ENCODE measurements around the gene ZCCHC24. TPM values are rescaled to one million over a fixed set of nuclear protein-coding genes. Genes with fewer than 3 reads are reported as not detected.

Gene ZCCHC24
- 3.3 TPM for total RNA-seq

DNA sequence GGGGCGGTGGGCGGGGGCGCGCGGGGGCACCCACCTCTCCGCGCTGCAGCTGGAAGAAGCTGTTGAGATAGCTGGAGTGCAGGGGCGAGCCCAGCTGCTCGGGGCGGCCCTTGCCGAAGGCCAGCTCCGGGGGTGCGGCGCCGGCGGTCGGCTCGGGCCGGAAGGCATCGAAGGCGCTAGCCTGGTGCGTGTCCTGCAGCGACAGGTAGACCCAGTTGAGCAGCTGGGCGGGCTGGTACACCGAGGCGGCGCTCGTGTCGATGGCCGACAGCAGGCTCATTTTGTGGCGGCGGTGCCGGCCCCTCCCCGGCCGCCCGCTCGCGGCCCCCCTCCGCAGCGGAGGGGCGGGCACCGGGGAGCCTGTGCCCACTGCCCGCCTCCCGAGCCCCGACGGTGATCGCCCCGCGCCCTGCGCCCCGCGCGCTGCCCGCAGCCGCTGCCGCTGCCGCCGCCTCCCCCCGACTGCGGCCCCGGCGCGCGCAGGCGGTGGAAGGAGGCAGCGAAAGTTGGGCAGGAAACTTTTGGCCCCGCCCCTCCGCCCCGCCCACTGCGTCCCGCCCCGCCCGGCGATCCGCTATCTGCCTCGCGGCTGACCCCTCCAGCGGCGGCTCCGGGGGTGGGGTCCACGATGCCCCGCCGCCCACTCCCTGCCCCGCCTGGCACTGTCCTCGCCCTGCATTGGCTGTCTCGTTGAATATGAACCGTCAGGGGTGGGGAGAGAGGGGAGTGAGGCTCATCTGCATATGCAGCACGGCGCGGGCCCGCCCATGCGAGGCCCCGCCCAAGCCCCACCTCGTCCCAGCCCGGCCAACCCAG is at the start of gene ZCCHC24:
Gene ZCCHC24, minus strand, starts transcription at position 464 of the 816 bp plus-strand sequence. Its CDS starts 184 bp downstream, at position 280.
- peak; percentile 97 for ATAC-seq

DNA sequence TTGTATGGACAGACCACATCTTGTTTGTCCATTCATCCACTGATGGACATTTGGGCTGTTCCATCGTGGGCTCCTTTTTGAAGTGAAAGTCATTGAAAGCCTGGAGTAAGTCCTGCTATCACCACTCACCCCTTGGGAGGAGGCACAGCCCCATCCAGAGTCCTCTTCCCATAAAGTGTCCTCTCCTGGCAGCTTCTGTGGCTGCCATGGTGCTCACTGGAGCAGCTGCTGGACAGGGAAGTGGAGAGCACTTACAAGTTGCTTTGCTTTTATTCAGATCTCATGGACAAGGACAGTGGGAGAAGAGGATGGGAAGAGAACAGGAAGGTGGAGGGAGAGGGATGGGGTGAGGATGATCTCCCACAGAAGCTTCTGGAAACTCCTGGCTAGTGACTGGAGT is 48.4 kb upstream of the ZCCHC24 start:
- no peak for ATAC-seq

DNA sequence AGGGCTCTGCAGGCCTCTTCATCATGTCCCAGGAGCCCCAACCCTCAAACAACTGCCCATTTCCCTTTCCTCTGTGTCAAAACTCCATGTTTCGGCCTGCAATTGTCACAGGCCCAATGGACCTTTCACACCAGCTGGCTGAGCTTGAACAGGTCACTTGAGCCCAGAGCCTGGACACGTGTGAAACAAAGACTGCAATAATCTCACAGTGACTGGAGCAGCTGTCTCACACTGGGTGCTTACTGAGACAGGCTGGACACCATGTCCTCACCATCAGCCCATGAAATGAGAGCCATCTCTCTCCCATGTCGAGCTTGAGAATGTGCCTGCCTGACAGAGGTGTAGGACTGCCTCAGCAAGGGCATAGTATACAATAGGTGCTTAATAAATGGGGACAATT is 47.4 kb upstream of the ZCCHC24 start:
- no peak for ATAC-seq

DNA sequence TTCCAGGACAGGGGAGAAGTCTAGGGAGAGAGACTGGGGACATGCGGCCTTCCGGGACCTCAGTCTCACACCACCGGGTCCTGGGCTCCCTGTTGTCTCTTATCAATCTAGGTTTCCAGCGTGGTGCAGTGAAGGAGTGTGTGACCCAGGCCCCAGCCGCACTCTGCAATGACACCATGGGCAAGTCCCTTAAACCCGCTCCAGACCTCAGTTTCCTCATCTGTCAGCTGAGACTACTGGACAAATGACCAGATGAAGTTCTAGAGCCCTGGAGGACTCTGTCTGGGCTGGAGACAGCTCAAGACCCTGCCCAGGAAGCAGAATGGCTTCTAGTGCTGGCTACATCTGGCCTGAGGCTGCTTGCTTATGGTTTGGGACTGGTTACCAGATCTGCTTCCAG is 46.8 kb upstream of the ZCCHC24 start:
- no peak for ATAC-seq

DNA sequence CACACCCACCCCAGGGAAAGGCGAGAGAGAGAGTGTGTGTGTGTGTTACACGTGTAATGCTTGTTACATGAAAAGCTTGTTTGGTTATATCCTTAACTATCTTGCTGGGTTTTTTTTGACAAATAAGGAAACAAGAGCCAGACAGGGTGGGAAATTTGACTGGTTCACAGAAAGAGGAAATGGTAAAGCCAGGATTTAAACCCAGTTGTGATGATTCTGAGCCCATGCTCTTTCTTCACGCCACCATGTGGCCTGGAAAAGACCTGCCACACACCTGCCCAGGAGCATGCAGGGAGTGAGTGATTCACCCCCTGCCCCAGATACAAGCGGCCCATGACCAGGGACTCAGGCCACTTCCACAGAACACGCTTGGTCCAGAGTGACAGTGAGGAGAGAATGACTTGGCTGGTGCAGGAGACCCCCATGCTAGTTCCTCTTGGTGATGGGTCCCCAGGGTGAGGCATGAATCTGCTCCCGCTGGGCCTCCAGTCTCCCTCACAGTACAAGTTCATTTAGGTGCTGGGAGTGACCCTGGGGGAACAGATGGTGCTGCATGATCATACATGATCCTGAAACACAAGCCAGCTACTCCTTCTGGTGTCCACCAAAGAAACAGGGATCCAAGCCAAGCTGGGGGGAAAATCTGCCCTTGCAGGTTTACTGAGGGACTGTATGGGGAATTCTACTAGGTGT is 45.9 kb upstream of the ZCCHC24 start:
- peak; percentile 49 for ATAC-seq

DNA sequence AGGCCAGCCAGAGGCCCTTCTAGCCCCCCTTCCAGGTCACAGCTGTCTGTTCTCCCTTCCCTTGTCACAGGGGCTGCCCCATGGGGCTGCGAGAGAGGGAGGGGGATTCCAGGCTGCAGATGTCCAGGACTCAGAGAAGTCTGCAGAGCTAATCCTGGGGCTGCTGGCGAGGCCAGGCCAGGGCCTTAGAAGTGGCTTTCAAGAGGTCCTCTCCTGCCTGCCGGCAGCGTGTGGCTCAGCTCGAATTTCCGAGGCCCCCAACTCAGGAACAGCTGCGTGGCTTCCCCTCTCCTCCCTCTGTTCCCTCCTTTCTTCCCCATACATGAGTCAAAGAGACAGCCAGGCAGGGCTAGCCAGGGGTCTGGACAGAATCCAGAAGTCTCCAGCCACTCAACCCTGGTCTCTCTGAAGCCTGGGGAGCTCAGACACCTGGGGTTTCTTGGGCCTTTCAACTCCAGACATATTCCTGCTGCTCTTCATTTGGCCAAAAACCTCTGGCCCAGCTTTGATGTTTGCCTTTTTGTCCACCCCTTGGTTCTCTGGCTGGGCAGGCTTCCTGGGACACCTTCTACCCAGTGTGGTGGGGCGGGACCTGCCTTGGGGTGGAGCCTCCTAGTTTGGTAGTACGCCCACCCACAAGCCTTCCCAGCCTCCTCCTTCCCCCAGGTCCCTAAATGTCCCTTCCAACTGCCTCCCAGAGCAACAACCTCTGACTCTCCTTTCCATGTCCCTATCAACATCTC is 45.1 kb upstream of the ZCCHC24 start:
- no peak for ATAC-seq

DNA sequence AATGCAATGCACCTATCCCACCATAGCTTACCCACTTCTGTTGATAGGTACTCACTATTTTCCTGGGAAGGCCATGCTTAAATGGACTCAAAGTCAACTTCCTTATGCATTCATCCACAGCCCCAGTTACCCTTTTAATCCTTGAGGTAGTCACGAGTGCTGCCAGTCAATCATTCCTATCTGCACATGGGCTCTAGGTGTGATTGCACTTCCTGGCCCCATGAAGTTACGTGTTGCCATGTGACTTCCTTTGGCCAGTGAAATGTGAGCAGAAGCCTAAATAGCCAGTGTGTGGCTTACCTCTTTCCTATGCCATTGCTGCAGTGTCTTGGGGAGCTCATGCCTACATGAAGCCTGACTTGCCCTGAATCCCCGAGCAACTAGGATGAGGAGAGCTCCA is 43.4 kb upstream of the ZCCHC24 start:
- ATAC-seq, result no peak

DNA sequence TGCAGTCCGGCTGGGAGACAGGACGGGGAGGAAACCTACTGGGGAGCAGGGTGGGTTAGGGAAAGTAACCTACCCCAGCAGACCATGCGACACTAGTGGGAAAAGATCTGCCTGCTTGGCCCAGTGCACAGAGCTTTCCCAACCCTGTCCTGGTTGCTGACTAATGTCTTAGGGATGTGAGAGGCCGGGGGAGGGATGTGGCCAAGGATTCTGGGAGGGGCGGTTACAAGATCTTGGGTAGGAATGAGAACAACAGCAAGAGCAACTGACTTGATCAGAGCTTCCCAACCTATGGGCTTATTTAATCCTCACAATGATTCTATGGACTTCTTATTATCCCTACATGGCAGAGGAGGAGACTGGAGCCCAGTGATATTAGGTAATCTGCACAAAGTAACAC is 42.9 kb upstream of the ZCCHC24 start:
- ATAC-seq, result peak; percentile 53

DNA sequence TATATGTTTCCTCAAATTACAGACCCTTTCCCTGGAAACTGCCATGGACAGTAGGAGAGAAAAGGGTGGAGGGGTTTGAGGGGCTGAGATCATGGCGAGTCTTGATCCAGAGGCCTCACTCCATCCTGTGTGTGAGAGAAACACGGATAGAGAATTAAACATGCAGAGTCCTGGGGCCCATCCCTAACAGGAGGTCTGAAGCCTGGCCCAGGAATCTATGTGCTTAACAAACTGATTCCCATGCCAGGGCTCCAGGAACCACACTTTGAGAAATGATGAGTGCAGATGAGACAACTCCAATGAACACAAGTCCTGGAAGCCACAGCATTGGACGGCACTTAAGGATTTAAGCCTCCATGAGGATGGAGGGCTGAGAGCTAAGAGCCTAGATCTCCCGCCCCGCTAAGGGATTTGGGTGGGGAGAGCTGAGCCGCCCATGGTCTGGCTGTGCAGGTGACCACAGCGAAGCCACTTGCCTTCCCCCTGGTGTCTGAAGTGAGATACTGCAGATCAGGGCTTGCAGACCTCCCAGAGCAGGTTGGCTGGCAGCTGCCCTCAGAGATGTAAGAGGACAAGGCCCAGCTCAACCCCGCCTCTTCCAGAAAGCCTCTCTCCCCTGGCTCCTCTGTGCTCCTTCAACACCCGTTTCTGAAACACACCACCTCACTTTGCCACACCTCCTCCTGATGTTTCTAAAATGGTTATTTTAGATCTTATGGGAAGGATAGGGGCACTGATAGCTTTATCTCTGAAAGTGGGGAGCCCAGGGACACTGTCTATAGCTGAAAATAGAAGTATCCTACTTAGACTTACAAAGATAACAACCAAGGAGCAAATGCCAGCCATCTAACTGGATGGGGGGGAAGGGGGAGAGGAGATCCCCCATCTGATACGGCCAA is 42.1 kb upstream of the ZCCHC24 start:
- no peak for ATAC-seq

DNA sequence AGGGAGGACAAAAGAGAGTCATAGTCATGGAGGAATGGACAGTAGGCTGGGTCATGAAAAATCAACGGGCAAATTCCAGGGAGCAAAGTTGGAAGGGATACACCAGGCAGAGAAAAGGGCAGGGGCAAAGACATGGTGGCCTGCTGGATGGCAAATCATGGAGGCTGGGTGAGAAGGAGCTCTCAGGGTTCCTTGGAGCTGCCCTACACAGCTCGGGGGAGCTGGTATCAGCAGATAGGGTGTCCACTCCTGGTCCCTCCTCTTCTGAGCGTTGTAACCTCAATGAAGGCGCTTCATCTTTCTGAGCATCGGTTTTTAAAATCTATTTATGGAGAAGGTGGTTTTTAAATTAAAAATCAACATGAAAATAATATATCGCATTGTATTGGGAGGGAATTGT is 39.1 kb upstream of the ZCCHC24 start:
- no peak for ATAC-seq

DNA sequence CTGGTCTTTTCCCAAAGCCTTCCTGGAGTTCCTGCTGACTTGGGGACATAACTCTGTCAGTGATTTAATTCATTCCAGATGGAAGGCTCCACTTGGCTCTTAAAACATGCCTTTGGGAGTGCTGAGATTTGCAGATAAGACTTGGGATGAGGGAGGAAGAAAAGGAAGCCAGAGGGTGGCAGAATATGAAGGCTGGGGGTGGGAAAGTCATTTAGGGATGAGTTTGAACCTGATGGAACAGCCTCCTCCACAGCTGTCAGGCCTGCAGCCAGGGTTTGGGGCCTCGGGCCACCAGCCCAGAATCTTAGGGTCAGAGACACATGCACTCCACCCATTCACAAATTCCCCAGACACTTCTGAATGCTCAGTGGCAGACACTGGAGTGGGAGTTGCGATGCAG is 38.5 kb upstream of the ZCCHC24 start:
- ATAC-seq, result no peak

DNA sequence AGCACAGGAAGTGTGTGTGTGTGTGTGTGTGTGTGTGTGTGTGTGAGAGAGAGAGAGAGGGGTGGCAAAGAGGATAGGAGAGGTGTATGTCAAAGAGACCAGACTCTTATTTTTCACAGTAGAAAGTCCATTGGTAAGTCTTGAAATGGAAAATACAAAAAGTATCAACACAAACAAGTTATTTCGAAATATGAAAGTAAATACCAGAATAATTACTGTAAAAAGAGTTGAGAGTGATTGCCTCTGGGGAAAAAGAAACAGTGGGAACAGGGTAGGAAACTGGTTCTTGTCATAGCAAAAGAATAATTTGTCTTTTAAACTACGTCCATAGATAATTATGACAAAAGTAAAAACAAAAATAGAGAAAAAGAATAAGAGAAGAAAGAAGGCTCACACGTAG is 37.9 kb upstream of the ZCCHC24 start:
- ATAC-seq, result no peak

DNA sequence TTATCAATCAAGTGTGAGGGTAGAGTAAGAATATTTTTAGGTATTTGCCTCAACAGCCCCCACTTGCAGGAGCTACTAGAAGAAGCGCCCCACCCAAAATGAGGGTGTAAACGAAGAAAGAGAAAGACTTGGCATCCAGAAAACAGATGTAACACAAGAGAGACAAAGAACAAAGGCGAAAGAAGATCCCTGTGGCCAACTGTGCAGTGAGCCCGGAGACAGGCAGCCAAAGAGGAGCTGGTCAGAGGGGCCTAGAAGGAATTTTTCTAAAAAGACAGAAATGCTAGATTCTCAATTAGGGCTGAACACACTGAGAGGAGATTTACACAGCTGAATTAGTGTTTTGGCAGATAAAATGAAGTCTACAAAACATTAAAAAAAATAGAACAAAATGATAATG is 37.3 kb upstream of the ZCCHC24 start:
- no peak for ATAC-seq

DNA sequence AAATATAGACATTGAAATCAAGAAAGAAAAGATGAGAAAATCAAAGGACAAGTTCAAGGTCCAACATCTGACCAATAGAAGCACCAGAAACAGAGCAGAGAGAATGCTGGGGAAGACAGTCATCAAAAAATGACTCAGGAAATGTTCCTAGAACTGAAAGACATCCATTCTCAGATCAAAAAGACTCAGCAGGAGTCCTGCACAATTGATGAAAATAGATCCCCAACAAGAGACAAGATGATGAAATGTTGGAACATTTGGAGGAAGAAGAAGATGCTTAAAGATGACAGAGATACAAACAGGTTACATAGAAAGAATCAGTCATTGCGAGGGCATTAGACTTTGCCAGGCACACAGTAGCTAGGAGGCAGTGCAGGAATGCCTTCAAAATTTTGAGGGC is 36.9 kb upstream of the ZCCHC24 start:
- no peak for ATAC-seq

DNA sequence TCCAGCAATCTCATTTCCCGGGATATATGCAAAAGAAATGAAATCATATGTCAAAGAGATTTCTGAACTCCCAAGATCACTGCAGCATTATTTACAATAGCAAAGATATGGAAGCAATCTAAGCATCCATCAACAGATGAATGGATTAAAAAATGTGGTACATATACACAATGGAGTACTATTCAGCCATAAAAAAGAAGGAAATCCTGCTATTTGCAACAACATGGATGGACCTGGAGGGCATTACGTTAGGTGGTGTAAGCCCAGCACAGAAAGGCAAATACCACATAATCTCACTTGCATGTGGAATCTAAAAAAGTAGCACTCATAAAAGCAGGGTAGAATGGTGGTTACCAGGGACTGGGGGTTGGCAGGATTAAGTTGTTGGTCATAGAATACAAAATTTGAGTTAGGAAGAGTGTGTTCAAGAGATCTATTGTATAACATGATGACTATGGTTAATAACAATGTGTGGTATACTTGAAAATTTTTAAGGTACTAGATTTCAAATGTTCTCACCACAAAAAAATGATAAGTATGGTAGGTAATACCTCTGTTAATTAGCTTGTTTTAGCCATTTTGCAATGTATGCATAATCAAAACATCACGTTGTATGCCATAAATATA is 34.0 kb upstream of the ZCCHC24 start:
- ATAC-seq, result no peak

DNA sequence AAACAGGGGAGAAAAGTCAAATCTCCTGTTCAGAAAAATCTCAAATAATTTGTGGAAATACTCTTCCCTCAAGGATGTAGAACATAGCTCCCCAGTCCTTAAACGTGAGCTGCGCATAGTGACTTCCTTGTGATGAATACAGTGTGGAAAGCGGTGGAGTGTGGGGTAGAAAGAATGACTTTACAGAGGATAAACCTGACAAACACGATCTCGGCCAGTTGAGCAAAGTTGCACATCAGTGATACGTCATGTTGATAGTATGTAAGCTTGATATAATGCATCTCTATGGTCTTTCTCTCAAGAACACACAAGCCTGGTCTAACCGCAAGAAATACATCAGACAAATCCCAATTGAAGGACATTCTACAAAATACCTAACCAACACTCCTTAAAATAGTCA is 32.0 kb upstream of the ZCCHC24 start:
- ATAC-seq, result peak; percentile 71

DNA sequence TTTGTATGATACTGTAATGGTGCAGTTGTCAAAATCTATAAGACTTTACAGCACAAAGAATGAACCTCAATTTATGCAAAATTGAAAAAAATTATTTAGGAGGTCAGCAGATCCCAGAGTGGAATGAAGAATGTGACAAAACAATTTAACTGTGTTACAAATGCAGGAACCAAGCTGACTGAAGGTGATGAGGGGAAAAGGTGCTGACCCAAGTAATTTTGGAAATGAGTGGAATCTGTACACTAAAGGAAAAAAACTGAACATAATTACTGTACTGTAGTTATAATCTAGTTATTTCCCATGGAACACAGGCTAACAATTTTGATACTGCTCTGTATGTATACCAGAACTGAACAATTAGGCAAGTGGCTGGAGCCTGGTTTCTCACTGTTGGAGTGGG is 31.2 kb upstream of the ZCCHC24 start:
- no peak for ATAC-seq

DNA sequence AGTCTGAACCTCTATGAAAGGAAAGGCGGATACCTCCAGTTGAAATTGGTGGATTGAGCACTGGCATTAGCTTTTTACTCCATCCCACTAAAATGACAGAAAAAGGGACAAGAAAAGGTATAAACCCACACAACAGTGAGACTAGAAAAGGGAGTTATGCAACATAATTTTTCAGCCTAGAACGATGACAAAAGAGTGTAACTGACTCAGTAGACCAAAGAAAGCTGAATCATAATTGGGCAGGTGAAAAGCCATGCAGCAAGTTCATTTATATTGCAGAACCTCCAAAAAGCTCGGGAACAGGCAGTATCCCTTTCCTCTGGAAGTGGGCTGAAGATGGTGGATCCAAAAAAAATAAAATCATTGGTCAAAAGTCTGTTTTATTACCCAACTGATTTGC is 30.5 kb upstream of the ZCCHC24 start:
- ATAC-seq, result no peak

DNA sequence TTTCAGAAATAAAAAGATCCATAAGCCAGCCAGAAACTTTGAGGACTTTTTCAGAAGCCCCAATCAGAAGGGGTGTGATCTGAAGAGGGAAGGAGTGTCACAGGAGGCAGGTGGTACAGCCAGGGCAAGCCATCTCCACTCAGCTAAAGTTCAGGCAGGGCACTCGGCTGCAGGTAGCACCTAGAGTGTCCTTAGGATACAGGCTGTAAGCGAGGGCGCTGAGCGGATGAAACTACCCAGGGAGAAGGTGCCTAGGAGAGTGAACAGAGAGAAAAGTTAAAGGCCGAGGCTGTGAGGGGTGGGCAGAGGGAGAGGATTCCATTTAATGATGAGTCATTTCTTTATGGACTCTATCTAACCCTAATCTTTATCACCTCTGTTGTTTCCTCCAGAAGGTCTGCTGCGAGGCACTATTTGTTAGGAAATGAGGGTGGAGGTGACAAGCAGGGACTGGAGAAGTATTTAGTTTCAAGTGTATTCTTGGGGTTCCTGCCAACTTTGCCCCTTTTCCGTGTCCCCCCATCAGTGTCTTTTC is 29.8 kb upstream of the ZCCHC24 start:
- ATAC-seq, result no peak

DNA sequence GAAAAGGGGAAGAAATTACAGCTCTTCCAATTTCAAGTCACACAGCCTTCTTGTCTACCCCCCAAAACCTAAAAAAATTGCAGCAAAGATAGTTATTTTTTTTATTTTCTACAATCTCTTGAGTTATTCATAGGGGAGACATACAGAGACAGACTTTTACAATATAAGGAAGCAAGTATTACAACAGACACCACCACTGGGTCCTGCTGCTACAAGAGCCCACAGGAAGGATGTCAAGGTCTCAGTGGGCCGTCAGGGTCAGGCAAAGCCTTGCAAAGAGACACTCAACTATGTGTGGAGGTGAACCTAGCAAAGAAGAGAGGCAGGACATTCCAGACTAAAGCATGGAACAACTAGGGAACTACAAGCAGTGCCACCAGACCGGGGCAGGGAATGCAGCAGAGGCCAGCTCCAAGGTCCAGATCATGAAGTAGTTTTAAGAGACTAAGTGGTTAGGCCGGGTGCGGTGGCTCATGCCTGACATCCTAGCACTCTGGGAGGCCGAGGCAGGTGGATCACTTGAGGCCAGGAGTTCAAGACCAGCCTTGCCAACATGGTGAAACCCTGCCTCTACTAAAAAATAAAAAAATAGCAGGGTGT is 28.2 kb upstream of the ZCCHC24 start:
- ATAC-seq, result no peak

DNA sequence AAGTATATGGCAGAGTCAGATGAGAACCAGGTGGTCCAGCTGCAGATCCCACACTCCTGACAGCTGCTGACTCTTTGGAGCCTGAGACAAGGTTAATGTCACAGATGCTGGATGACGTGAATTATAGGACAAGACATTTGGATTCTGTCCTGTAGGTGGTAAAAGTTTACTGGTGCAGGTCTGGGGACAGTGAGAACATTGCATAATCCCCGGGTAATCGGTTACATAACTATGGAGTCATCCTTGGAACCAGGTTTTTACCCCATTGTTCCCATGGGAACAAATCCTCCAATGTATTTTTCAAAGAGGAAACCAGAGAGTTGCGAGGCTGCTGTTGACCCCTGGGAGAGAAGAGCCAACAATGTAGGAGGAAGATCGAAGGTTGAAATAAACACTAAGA is 27.5 kb upstream of the ZCCHC24 start:
- ATAC-seq, result no peak

Measured in esophagus mucosa (tissue), 1 donor.